Measurements from ENCODE around the gene LRCH4.

Gene LRCH4

GRCh38 chr7:100604976-100605911, 19.3 kb upstream of the LRCH4 start:
- DNase-seq (ENCODE audit: low read depth) = no peak

GRCh38 chr7:100604028-100604975, 18.4 kb upstream of the LRCH4 start:
- DNase-seq (ENCODE audit: low read depth) = no peak

DNA sequence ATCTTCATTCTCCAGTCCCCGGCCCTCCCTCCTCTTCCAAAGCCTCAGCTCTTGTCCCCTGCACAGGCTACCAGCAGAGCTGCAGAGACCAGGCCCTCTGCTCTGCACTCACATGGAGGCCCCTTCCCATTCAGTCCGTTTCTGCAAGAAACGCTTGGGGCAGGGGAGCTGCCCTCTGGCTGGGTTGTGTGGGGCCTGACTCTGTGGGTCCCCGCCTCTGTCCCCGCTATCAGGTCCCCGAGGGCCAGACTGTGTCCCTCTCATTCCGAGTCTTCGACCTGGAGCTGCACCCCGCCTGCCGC, 17.7 kb upstream of the LRCH4 start:
- no peak for DNase-seq (ENCODE audit: low read depth)

- DNase-seq (ENCODE audit: low read depth) = peak; percentile 53
Measured at GRCh38 chr7:100602889-100603725, 17.2 kb upstream of the LRCH4 start.

DNA sequence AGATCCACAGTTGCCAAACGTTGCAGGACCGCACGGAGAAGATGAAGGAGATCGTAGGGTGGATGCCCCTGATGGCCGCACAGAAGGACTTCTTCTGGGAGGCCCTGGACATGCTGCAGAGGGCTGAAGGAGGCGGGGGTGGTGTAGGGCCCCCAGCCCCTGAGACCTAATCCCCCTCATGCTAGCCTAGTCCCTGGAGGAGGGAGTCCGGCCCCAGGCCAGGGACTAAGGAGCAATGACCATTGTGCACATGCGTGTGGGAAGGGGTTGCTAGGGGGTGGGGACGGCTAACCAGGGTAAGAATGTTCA, 14.8 kb upstream of the LRCH4 start:
- DNase-seq (ENCODE audit: low read depth) = no peak

DNA sequence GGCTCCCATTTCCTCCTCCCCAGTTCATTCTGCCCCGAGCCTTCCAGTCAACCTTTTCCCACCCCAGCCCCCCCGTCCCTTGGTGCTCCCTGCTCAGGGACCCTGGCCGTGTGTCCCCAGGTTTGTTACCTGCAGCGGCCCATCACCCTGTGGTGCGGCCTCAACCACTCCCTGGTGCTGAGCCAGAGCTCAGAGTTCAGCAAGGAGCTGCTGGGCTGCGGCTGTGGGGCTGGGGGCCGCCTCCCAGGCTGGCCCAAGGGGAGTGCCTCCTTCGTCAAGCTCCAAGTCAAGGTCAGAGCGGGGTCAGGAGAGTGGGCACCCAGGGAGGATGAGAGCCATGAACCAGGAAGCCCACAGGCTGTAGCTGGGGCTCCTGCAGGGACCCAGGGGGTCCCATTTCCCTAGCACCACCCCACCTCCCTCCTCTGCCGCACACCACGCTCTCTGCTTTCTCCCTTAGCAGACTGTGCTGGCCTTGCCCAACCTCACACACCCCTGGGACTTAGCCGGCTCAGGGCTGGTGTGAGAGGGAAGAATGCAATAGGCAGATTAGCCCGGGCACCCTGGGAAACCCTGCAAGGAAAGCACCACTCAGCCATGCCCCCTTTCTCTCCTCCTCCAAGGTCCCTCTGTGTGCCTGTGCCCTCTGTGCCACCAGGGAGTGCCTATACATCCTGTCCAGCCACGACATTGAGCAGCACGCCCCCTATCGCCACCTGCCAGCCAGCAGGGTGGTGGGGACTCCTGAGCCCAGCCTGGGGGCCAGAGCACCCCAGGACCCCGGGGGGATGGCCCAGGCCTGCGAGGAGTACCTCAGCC, 14.2 kb upstream of the LRCH4 start:
- no peak for DNase-seq (ENCODE audit: low read depth)

- no peak for DNase-seq (ENCODE audit: low read depth)
Measured at GRCh38 chr7:100598425-100598824, 12.5 kb upstream of the LRCH4 start.

DNA sequence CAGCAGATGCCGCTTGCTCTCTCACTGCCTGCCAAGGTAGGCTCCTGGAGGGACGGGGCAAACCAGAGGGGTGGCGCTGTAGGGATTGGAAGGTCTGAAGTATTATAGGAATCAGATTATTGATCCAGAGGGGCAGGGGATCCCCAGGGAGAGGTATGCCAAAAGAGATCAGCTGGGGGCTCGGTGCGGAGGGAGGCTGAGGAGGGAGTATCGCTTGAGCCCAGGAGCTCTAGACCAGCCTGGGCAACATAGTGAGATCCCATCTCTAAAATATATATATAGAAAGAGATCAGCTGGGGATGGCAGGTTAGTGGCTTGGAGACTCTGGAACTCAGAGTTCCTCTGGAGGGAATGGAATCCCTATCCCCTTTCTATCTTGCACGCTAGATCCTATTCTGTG, 9.3 kb upstream of the LRCH4 start:
- no peak for DNase-seq (ENCODE audit: low read depth)

GRCh38 chr7:100591596-100591995, 5.7 kb upstream of the LRCH4 start:
- no peak for DNase-seq (ENCODE audit: low read depth)

GRCh38 chr7:100590077-100590737, 4.3 kb upstream of the LRCH4 start:
- DNase-seq (ENCODE audit: low read depth) = no peak

- DNase-seq (ENCODE audit: low read depth) = no peak
Measured at GRCh38 chr7:100589341-100589947, 3.5 kb upstream of the LRCH4 start.

- DNase-seq (ENCODE audit: low read depth) = no peak
Measured at GRCh38 chr7:100588438-100588837, 2.5 kb upstream of the LRCH4 start.

GRCh38 chr7:100586266-100587025, 517 bp upstream of the LRCH4 start, which contains the start of gene FBXO24:
FBXO24 (plus strand) TSS chr7:100586328; CDS start chr7:100586626, 298 bp downstream.
- DNase-seq (ENCODE audit: low read depth) = peak; percentile 100

DNA sequence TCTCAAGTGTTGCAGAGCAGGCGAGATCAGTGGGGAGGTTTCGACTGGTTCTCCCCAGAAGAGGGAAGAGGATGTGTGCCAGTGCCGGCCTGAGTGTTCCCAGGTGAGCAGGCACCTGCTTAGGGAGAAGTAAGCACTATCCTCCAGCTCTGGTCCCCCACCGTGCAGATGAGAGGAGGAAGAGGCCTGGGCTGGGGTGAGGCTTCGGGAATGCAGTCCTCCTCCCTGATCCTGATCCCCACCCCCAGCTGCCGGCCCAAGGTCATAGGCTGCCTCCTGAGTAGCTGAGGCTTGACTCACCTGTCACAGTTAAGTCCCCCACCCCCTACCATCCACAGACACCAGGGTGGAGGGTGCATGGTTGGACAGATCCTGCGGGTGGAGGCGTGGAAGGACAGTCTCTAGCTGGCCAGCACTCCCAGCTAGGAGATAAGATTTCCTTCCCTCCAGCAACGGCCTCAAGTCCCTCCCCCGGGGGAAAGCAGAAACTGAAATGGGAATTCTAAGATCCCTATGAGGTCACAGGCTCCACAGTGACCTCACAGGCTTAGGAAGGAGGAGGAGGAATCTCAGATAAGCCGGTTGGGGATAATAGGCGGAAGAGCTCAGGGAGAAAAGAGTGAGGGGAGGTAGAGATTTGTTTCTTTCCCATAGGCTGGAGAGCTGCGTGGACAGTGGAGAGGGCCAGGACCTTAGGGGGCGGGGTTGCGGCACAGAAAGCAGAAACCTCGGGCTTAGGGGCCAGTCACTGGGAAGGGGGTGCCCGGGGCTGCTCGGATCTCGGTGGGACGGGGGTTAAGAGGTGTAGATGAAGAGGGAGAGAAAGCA, 1.0 kb downstream of the LRCH4 start:
- no peak for DNase-seq (ENCODE audit: low read depth)

DNA sequence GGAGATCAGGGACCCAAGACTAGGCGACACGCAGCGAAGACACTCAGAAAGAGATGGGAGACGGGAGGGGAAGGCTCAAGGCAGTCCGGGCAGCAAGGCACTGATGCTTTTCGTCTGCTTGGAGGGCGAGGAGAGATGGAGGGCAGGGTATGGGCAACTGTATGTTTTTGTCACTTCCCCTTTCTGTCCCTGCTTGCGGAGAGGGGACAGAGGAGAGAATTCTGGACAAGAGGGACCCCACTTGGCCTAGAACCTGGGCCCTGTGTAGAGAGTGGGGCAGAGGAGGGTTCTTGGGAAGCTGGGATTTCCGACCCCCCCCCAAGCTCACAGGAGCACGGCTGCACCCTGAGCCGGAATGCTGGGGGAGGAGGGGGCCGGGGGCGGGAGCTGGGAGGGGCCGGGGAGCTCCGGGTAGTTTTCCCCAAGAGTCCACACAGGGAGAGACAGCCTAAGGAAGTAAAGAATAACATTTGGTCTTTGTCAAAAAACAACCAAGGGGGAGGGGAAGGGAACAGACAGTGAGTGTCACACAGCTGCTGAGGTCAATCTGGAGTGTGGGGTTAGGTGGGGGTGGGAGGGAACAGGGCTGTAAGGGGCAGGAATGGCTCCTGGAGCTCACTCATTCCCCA, 1.8 kb downstream of the LRCH4 start:
- no peak for DNase-seq (ENCODE audit: low read depth)

DNA sequence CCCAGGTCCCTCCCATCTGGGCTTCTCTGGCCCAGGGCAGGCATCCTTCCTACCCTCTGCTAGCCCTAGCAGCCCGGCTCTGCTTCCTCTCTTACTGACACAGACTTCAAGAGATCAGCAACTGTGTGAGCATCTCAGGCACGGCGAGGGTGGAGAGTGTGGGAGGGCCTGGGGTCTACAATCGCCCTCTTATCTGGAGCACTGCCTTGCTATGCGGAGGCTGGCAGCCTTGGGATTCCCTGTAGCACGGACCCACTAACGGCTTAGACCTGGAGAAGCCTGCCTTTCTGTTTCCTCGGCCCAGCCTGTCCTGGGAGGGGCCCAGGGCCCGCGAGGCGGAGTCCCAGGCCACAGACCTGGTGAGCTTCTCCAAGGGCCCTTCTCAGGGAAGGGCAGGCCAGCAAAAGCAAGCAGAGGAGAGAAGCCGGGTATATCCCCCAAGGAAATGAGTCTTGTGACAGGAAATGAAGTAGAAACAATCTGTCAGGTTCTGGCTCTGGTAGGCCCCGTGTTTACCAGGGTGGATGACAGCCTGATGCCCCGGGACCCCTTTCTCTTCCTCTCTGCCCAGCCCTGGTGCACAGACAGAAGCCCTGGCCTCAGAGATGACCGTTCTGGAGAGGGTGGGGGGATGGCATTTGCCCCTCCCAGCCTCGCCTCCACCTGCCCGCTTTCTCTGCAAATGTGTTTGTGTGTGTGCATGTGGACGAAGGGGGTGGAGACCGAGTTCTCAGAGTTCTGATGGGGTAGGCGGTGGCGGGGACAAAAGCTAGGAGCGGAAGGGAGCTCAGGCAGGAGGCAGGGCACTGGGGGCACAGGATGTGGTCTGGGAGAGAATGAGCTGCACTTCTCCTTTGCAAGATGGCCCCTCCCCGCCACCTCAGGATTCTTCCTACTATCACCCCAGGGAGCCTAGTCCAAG, 2.5 kb downstream of the LRCH4 start:
- no peak for DNase-seq (ENCODE audit: low read depth)

- no peak for DNase-seq (ENCODE audit: low read depth)
Measured at GRCh38 chr7:100582650-100583049, 3.3 kb downstream of the LRCH4 start.

Data from GM04503 (cell line).